ENCODE data around the gene EPHB2. TPM values are rescaled to one million over a fixed set of nuclear protein-coding genes. Genes with fewer than 3 reads are reported as not detected.

The EPHB2 gene
- total RNA-seq, 1 experiment from 2014 or later: 18.5 TPM

- no peak for TF ChIP-seq CREB1 (CRISPR knock-in tag; IDR thresholded peaks at IDR 0.05)
- TF ChIP-seq NFYB (CRISPR knock-in tag; conservative IDR thresholded peaks at IDR 0.05; ENCODE audit: low read depth): peak; percentile 82
- no peak for TF ChIP-seq E2F5 (CRISPR knock-in tag; IDR thresholded peaks at IDR 0.05)
These were observed 48.3 kb upstream of the EPHB2 start (continued) for GRCh38 chr1:22662318-22662717.

GRCh38 chr1:22662986-22663408 is 47.6 kb upstream of the EPHB2 start:
- DNase-seq (ENCODE audit: low spot score): no peak
- ChIA-PET CTCF (interaction anchor here (0.6 to 2.8 kb wide), 10 partner anchors 11 to 383 kb away, joined by 3 to 16 read pairs (median 6); no protein-coding TSS in a partner anchor), POLR2A (no interaction called here)
- no peaks in the 10 kb centered on the region for H3K9me3 Mint-ChIP-seq
- no peak for TF ChIP-seq GABPB1 (CRISPR knock-in tag; IDR thresholded peaks at IDR 0.05)
- TF ChIP-seq USF1 (CRISPR knock-in tag; IDR thresholded peaks at IDR 0.05): no peak
- TF ChIP-seq AFF4 (CRISPR knock-in tag; IDR thresholded peaks at IDR 0.05; ENCODE audit: borderline replicate concordance): no peak
- no peak for TF ChIP-seq ZNF425 (CRISPR knock-in tag; conservative IDR thresholded peaks at IDR 0.05)
- no peak for TF ChIP-seq ZNF671 (CRISPR knock-in tag; IDR thresholded peaks at IDR 0.05)
- TF ChIP-seq NFYB (CRISPR knock-in tag; conservative IDR thresholded peaks at IDR 0.05; ENCODE audit: low read depth): no peak
- TF ChIP-seq HMGXB4 (CRISPR knock-in tag; IDR thresholded peaks at IDR 0.05): no peak
- TF ChIP-seq GTF2I (CRISPR knock-in tag; conservative IDR thresholded peaks at IDR 0.05): no peak
- no peak for TF ChIP-seq IRF1 (CRISPR knock-in tag; IDR thresholded peaks at IDR 0.05)
- no peak for TF ChIP-seq PREB (CRISPR knock-in tag; IDR thresholded peaks at IDR 0.05; ENCODE audit: borderline replicate concordance)
- TF ChIP-seq ZSCAN18 (CRISPR knock-in tag; IDR thresholded peaks at IDR 0.05): no peak
- H3K4me1 Mint-ChIP-seq: no peaks in the 10 kb centered on the region; the same call in 1 of the 2 replicates
- H3K27me3 Mint-ChIP-seq (ENCODE audit: low read depth): no peaks in the 10 kb centered on the region; the same call in 1 of the 2 replicates
- H3K36me3 Mint-ChIP-seq: no peaks in the 10 kb centered on the region
- no peak overlapping the region for H3K27ac Mint-ChIP-seq
- H3K4me3 Mint-ChIP-seq: no peak overlapping the region
- no peak for ATAC-seq
